Activated CD8-positive, alpha-beta memory T cell treated with anti-CD3 and anti-CD28 coated beads for 4 hours (primary cell): ENCODE results near the gene ARAP2.

ENCODE experiments used
- DNase-seq, 2 donors: peaks; one replicate each; pipeline ENCODE4 v3.0.0-alpha.2; 2020; ENCODE audit warnings: low read depth in 2 of 2

The ARAP2 gene

DNA sequence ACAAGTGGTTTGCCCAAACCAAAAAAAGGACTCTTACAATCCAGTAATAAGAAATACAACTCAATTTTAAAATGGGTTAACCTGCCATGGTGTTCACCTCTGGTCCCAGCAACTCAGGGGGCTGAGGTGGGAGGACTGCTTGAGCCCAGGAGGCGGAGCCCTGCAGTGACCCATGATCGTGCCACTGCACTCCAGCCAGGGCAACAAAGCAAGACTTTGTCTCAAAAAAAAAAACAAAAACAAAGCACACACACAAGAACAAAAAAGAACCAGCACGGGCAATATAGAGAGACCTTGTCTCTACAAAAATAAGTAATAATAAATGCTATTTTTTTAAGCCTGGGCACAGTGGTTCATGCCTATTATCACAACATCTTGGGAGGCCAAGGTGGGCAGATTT, 28.7 kb downstream of the ARAP2 start:
- DNase-seq: no peak

DNA sequence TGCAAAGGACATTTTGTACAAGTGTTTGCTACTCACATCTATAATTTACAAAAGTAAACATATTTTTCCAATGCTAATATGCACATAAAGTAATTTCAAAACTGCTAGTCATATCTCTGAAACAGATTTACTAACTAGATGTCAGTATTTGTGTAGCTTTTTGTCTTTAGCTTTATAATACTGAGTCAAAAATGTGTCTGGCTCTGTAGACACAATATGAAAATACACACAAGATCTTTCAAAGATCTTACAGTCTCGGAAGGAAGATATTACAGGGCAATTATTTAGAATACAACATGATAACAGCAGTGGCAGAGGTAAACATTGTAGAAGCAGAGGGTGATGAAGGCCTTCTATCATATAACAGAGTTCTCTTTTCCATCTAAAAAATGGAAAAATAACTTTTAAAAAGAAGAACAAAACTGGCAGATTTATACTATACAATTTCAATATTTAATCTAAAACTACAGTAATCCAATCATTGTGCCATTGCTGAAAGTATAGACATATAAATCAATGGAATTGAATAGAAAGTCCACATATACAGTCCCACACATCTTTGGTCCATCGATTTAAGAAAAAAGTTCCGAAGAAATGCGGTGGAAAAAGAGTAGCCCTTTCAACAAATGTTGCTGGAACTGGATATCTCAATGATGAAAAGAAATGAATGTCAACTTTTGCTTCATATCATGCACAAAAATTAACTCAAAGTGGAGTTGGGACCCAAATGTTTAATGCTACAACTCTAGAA, 29.4 kb downstream of the ARAP2 start:
- no peak for DNase-seq

- DNase-seq: no peak
These were observed 30.3 kb downstream of the ARAP2 start for GRCh38 chr4:36213977-36214376.

GRCh38 chr4:36211084-36211483, 33.2 kb downstream of the ARAP2 start:
- no peak for DNase-seq

GRCh38 chr4:36209941-36210649, 34.2 kb downstream of the ARAP2 start:
- DNase-seq: no peak

DNA sequence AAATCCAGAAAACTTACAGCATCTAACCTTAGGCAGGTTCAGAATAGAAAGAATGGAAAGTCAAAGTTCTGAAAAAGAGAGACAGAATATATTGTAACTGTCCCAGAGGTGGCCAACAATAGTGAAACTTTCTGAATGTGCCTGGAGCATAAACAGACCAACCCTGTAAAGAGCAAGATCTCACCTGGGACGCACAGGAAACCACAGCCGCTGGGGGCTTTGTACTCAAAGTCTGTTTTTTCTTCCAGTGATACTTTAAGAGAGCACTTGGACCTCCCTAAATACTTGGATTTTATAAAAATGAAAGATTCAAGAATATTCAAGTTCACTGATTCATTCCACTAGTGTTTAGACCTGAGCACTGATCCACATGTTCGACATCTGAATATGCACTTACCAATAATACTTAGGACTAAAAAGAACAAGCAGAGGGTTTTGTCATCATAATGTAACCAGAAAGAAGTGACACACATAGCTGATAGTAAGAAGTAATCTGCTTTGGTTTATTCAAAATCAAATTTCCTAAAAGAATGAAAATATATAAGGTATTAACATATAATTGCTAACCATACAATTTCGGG, 35.3 kb downstream of the ARAP2 start:
- DNase-seq: no peak

GRCh38 chr4:36207831-36208520, 36.3 kb downstream of the ARAP2 start:
- DNase-seq: no peak

GRCh38 chr4:36207367-36207766, 36.9 kb downstream of the ARAP2 start:
- DNase-seq: no peak

DNA sequence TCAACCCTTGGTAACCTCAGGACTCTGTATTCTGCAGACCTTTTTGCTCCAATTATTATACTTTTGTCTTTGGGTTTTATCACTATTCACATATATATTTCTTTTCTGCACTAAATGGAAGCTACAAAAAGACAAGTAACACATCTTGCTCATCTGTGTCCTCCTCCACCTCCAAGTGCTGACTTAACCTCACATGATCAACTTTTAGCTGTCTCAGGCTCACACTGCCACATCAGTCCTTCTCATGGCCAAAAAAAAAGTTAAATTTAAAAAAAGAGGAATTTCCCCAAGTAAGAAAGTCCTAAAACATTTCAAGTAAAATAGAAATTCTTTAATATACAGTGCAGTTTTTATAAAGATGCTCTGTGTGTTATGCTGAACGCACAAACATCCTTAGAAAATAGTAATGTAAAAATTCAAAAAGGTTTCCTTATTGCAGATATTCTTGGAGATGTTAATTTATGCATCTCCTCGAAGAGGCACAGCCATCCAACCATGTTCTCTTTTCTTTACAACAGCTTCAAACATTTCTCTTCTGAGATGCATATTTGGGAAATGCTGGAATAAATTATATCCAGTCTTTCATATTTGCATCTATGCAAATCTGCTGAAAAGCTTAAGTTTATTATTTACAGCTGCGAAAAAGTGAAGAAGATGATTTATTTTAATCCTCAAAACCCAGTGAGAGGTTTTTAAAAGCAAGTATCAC, 37.6 kb downstream of the ARAP2 start:
- no peak for DNase-seq

DNA sequence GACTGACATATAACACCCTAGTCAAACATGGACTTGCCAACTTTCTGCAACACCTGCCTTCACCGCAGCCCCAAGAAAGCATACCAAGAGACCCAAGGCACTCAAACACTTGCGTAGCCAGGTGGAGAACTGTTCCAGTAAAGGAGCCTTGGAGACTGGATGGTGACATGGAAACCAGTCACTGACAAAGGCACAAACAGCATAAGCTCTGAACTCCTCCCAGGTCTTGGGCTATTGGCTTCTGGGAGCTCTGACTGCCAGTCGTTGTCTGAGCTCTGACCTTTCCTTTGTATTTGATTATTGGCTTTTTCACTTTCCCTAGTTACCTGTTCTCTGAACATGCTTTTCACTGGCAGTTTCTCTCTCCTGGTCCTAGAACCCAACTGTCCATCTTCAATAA, 38.3 kb downstream of the ARAP2 start:
- DNase-seq: no peak

- no peak for DNase-seq
These were observed 45.5 kb downstream of the ARAP2 start for GRCh38 chr4:36198861-36199260.

- DNase-seq: no peak
These were observed 46.1 kb downstream of the ARAP2 start for GRCh38 chr4:36198068-36198808.

DNA sequence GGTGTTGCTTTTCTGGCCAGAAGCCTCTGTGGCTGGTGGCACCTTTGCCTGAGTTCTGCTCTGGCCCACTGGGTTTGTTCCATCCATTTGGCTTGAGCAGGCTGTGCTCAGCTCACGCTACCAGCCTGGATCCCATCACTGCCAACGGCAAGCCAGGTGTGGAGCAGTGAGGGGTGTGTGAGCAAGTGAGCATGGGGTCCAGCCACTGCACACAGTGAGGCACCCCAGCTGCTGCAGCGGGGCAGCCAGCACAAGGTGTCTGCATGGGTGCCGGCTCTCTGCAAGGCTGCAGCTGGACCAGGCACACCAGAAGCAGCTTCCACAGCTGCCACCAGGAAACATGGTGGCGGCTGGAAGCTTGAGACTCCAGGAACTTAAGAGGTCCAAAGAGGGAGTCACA, 46.8 kb downstream of the ARAP2 start:
- no peak for DNase-seq

GRCh38 chr4:36196145-36196913, 48.0 kb downstream of the ARAP2 start:
- no peak for DNase-seq

DNA sequence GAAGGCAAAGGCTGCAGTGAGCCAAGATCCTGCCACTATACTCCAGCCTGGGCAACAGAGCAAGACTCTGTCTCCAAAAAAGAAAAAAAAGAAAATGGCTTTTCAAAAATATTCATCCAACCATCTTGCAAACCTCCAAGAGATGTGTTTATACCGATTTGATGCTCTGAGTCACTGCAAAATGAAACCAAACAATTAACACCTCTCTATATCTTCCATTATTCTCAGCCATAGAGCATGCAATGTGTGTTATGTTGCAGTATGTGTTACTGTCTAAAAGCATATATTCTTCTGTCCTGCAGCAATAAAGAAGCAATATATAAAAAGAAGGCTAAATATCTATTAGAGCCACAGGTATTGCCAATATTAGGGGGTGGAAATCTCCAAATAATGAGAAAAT, 51.4 kb downstream of the ARAP2 start:
- no peak for DNase-seq

DNA sequence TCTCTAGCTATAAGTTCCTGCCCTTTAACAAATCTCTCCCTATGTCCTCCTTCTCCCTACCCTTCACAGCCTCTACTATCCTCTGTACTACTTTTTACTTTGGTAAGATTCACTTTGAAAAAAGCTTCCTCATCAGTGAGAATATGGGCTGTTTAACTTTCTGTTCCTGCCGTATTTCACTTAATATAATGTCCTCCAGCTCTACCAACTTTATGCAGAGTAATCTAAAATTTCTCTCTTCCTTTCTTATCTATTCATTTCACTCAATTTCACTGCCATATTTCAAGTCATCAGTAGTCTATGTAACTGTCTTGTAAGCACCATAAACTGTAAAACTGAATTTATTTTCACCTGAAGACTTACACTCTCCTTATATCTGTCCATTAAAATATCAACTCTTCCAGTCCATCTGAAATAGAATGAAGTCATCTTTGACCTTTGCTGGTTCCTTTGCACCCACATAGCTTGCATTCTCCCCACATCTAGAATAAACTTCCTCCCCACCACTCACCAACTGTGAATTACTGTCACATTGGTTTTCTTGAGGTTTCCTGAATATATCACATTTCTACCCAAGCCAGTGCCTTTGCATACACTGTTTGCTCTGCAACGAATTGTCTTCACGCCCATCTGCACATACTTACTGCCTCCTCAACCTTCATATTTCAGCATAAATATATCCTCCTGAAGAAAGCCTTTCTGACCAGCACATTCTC, 54.6 kb downstream of the ARAP2 start:
- no peak for DNase-seq

DNA sequence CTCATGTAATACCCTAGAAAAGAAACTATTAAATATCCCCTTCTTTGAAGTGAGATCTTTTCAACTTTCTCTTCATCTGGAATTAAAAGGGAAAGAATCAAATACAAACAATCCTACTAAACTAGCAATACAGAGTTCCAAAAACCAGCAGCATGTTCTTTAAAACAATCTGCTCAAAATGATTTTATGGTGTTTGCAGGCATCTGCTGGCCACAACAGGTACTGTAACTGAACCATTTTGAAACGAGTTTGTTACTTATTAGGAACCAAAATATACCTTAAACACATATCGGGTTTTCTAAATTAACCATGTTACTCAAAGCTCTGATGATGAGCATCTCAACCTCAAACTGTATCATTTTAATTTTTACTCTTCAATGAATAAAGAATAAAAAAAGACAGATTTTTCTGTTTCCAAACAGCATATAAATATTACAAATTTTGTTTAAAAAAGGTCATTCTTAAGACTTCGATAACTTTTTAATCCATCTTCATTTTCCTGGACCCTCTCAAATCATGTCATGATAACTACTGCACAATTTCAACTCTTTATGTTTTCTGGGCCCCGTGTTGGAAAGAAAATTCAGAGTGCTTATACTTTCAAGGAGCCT, 56.5 kb downstream of the ARAP2 start:
- DNase-seq: no peak

DNA sequence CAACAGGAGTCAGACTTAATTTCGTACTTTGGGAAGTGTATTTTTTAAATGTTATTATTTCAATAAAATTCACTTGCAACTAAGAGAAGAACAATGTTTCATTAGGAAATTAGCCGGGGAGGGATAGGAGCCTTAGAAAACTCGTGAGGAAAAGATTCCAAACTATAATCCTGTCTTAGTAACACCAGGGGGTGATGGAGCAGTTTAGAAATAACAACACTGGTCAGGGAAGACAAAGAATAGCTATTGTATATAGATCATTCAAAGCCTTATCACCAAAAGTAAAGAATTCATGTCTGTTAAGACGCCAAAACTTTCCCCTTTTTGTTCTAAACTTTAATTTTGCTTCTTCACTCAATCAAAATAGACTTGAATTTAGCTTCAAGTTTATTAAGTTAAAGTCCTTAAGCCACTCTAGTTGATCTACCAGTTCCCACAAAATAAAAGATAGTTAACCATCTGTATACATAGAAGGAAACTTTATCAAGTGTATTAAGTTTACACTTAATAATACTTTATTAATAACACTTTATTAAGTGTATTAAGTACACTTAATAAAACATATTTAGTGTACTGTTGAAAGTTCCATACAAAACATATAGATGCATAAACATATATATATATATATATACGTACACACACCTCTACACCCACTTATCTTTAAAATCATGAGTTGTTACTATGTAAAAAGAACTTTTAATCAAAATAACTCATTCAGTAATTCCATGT, 60.5 kb downstream of the ARAP2 start:
- DNase-seq: no peak

GRCh38 chr4:36183232-36183631, 61.1 kb downstream of the ARAP2 start:
- no peak for DNase-seq
